ENCODE data around the gene FAM180A. TPM values are rescaled to one million over a fixed set of nuclear protein-coding genes. Genes with fewer than 3 reads are reported as not detected.

FAM180A gene
- total and polyA plus RNA-seq, 2 of the 8 experiments (the other 6 are each of a cell fraction or from before 2014, with no cell fraction given), result not detected

GRCh38 chr7:135756191-135756590, 7.6 kb upstream of the FAM180A start (continued):
- no peak for TF ChIP-seq HDAC6 (IDR thresholded peaks at IDR 0.05; ENCODE audit: low read depth, low read length)
- TF ChIP-seq CTCF (IDR thresholded peaks at IDR 0.05; ENCODE audit: control extremely low read depth in 1 of 3, insufficient read depth in 1 of 3, low read depth in 1 of 3, low read length in 3 of 3), result no peak
- TF ChIP-seq RFX5 (IDR thresholded peaks at IDR 0.05; ENCODE audit: borderline replicate concordance, low read depth, low read length), result no peak
- no peak for TF ChIP-seq NANOG (IDR thresholded peaks at IDR 0.05; ENCODE audit: insufficient read depth, low read depth, low read length, poor library complexity, severe bottlenecking)
- no peak for TF ChIP-seq SRF (IDR thresholded peaks at IDR 0.05; ENCODE audit: low read depth, low read length)
